GM21528 (cell line): Measurements from ENCODE around the gene PDAP1.
"Not testable (repeated sequence)": the region's sequence is repeated elsewhere in the genome, so short reads cannot be mapped to it uniquely, and the experiment has no call there.

Experiments used
- ATAC-seq: cut with Tn5 transposase; IDR thresholded peaks from one replicate; pipeline ENCODE4 v1.9.1; 2021; ENCODE audit warnings: mild to moderate bottlenecking, moderate library complexity; ENCODE audit not compliant: unreplicated experiment, low FRiP score

PDAP1 gene

DNA sequence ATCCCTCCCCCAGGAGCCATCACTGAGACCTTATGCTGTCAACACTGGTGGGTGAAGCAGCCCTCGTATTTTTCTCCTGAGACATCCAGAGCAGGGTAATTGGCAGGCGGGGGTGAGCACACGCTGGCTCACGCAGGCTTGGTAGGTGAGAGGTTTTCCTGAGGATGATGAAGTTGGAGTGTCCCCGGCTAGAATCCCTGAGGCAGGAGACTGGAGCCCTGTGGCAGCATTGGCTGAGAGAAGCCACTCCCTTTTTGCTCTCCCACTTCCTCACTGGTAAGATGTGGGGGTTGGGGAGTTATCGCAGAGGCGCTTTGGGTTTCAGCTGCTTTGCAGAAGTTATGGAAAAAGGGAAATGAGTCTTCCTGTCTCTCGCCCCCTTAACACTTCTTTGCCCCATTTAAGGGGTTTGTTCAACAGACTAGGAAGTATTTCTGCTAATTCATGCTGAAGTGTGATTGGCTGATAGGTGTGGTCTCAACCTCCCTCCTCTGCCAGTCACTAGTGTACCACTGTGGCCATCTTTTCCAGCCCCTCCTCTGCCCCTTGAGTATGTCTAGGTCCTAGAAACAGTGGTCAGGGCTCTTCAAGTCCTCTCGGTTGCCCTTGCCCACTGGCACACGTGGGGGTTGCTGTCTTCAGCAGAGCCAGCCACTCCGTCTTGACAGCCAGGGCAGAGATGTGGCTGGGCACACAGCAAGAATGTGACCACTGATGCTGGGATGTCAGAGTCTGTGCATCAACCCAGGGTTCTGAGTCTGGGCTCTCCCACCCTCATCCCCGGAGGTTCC, 28.2 kb downstream of the PDAP1 start:
- ATAC-seq: peak; percentile 31

DNA sequence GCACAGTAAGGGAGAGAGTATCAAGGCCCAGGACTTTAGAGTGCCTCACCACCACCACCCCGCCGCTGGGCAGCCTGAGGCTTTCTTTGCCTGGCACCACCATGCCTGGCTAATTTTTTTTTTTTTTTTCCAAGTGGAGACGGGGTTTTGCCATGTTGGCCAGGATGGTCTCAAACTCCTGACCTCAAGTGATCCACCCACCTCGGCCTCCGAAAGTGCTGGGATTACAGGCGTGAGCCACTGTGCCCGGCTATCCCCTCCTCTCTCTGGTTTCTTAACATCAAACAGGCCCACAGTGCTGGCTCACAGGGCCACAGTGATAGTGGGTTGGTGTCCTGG, 28.7 kb downstream of the PDAP1 start:
- not testable (repeated sequence) for ATAC-seq

DNA sequence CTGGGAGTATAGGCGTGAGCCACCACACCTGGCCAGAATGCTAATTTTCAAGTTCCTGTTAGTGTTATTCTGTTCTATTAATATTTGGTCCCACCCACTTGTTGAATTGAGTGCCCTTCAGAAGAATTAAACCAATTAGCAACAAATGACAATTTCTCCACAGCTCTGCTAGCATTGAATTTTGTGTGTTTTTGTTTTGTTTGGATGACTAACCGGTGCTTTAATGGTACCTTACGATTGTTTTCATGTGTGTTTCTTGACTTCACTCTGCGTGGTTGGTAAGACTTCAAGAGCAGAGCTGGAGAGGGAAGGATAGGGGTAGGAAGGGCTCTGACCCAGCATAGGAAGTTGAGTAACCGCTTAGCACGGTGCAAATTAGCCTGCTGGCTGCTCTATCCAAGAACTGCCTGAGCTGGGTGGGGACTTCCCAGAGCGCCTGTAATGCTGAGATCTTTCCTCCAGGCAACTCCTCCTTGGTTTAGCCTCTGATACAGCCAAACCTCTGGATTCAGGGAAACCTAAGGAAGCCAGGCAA, 29.3 kb downstream of the PDAP1 start:
- ATAC-seq: peak; percentile 25

DNA sequence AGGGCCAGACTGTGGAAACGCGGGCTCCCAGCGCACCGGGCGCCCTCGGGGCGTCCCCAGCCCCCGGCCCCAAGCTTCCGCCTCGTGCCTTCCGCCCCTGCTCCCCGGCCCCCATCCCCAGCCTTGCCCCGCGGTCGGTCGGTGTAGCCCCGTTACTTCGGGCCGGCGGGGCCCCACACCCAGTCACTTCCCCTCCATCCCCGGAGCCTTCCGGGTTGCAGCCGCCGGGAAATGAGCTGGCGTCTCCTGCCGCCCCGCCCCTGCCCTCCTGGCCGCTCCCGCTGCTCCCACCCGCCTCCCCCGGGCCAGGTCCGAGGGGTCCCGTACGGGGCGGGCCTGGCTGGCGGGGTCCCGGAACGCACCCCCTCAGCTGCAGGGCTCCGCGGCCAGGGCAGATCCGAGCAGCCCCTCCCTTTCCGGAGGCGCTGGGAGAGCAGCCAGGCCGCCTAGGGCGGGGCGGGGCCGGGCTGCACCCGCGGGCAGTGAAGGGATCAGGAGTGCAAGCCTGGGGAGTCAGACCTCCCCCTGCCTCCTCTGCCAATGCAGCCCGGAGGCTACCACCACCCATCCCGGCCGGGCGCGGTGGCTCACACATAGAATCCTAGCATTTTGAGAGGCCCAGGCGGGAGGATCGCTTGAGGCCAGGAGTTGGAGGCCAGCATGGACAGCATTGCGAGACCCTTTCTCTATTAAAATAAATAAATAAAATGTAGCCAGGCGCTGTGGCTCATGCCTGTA, 33.2 kb downstream of the PDAP1 start:
- ATAC-seq: peak; percentile 46

DNA sequence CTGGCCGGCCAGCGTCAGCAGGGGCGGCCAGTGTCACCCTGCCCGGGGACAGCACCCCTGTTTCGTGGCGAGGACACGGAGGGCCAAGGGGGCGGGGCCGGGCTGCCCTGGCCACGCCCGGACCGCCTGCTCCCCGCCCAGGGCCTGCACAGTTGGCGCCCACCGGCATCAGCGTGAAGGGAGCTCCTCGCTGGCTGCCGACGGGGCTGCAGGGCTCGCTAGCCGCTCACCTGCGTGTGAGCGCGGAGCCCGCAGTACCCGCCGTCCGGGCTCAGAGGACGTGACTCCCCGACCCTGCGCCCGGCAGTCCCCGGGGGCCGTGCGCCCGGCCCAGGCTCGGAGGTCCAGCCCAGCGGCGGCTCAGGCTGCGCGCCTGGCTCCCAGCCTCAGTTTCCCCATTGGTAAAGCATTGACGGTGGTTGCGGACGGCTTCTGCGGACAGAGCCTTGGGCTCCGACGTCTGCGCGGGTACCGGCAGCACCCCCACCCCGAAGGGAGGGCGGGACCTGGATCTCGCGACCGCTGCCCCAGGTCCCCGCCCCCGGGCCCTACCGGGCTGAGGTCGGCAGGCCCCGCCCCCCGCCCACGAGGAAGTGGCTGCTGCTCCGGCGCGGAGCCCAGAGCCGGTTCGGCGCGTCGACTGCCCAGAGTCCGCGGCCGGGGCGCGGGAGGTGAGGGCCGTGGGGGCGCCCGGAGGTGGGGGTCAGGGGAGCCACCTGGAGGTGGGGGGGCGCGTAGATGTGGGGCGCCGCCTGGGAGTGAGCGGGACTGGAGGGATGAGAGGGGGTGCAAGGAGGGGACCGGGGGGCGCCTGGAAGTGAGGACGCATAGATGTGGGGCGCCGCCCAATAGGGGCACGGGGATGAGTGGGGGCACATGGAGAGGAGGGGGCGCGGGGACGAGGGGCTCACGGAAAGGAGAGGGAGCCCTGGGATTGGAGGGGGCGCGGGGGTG, 34.0 kb downstream of the PDAP1 start, which contains the start of gene ARPC1B:
Gene ARPC1B (plus strand): TSS at position 620 of the 954 bp plus-strand sequence. CDS start 10,985 bp downstream, outside the sequence.
- ATAC-seq: peak; percentile 62

DNA sequence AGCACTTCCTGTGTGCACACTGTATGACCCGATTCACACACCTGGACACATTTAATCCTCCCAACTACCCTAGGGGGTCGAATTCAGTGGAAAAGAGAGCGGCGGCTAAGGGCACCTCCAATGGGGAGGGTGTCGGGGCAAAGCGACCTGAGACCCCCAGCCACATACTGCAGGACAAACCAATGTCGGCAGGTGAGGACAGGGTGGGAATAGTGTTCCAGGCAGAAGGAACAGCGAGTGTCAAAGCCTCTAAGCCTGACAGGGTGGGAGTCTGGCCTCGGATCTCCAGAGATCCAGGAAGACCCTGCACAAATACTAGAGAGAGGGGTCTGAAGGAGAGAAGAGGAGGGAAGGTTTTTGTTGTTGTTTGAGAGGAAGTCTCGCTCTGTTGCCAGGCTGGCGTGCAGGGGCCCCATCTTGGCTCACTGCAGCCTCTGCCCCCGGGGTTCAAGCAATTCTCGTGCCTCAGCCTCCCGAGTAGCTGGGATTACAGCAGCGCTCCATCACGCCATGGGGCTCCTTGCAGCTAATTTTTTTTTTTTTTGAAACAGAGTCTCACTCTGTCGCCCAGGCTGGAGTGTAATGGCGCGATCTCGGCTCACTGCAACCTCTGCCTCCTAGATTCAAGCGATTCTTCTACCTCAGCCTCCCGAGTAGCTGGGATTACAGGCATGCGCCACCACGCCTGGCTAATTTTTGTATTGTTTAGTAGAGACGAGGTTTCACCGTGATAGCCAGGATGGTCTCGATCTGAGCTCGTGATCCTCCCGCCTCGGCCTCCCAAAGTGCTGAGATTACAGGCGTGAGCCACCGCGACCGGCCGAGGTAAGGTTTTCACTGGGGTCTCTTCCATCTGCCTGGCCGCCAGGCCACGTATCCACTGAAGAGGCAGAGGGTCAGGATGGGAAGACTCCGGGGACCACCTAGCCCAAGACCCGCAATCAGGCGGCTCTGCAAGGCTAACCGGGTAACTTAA, 35.0 kb downstream of the PDAP1 start:
- ATAC-seq: no peak

DNA sequence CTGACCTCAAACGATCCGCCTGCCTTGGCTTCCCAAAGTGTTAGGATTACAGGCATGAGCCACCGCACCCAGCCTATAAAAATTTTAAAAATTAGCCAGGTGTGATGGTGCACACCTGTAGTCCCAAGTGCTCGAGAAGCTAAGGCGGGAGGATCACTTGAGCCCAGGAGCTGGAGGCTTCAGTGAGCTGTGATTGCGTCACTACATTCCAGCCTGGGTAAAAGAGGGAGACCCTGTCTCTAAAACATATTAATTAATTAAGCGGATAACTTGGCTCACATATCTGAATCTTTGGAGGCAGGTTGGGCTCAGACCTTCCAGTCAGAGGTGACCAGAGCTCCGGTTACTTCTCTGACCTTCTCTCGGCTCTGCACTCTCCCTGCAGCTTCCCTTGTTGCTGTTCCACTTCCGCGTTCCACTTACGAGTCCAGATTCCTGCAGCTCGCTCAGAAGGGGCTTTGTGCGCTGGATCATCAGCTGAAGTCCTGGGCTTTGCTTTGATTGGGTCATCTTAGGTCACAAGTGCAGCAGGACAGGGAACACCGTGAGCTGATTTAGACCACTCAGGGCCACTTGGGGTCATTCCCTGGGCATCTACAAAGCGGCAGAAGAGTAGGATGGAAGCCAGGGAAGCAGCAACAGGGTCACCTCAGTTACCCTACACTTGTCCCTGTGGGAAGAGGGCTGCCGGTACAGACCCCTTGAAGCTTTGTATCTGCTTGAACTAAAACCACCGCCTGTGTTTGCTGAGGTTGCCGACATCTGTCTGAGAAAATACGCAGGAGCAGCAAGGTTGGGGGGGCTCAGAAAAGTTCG, 35.9 kb downstream of the PDAP1 start:
- no peak for ATAC-seq

DNA sequence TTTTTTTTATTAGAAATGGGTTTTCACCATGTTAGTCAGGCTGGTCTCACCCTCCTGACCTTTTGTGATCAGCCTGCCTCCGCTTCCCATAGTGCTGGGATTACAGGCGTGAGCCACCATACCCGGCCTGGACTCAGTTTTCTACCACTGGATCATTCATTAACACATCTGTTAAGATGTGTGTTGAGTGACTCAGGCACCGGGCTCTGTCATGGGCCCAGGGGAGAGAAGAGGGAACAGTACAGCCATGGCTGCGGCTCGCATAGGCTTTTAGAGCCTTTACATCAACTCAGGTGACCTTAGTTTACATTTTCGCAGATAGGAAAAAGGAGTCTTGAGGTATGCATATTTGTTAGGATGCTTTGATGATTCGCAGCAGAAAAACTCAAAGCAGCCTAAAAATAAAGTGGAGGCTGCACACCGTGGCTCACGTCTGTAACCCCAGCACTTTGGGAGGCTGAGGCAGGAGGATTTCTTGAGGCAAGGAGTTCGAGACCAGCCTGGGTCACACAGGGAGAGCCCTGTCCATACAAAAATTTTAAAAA, 36.9 kb downstream of the PDAP1 start:
- ATAC-seq: no peak

DNA sequence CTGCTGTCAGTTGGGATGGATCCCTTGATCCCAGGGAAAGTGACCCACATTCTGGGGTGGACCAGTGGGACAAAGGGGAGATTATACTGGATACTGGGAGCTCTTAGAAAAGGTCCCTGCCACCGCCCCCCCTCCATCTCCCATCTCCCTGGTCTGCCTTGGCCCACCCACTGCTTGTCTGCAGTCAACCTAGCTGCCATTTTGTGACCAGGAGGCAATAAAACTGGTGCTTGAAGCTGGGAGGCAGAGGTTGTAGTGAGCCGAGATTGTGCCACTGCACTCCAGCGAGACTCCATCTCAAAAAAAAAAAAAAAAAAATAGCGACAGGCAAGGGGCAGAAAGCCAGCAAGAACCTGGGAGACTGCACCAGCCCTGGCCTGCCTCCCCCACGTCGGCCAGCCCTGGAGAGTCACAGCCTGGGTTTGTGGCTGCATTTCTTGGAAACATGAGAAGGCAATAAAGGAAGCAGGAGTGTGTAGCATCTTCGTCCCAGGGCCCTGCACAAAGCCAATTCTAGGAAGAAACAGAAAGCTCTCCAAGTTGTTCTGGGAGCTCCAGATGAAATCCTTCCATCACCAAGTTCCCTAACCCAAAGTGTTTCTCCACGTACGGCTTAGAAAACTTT, 38.5 kb downstream of the PDAP1 start:
- no peak for ATAC-seq

DNA sequence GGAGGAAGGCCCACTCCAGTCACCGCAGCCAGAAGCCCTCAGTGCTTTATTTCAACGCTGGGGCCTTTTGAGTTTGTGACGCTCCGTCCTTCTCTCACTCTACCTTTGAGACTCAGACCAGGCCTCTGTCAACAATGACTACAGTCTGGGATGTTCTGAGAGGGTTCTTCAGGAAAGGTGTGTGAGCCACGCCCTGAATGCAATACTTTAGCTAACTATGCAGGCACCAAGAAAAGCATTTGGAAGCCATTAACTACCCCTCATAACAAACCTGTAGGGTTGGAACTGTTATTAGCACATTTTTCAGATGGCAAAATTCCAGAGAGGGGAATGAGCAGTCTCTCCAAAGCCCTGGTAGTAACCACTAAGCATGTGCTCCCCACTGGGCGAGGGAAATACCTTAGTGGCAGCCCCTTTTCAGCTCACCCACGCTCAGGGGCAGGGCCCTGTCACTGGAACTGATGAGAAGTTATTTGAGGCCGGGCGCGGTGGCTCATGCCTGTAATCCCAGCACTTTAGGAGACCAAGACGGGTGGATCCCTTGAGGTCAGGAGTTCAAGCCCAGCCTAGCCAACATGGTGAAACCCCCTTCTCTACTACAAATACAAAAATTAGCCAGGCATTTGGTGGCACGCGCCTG, 39.5 kb downstream of the PDAP1 start:
- no peak for ATAC-seq

DNA sequence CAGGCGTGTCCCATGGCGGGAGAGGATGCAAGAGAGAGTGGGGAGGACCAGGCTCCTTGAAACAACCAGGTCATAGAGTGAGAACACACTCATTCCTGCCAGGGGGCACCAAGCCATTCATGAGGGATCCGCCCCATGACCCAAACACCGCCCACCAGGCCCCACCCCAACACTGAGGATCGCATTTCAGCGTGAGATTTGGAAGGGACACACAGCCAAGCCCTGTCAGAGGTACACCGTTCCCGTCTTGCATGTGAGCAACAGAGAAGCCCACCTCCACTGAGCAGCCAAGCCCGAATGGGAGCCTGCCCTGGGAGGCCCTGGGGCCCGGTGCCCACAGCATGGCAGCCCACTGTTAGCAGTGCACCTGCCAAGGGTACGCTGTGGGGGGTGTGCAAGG, 41.8 kb downstream of the PDAP1 start:
- ATAC-seq: no peak

DNA sequence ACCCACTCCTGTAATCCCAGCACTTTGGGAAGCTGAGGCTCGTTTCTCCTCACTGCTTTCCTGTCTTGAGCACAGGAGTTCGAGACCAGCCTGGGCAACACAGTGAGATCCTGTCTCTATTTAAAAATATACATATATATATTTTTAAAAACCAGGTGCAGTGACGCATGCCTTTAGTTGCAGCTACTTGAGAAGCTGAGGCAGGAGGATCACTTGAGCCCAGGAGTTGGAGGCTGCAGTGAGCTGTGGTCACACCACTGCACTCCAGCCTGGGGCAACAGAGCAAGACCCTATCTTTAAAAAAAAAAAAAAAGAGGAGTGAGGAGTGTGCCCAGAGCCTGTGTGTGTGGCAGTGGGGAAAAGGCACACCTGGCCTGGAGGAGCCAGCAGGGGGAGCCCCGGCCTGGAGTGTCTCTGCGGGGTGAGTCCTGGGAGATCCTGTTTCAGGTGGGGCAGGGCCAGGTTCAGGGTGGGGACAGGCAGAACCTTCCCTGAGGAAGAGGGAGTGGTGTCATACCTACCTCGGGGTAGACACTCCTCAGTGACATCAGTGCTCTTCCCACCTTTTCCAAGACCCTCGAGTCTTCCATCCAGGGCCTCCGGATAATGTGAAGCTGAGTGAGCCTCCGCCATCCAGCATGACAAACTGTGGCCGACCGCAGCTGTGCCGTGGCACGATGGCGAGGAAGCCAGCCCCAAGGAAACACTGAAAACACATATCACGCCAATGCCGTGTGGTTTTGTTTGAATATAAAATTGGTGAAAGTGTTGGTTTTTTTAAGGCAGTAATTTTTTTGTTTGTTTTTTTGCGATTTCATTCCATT, 42.9 kb downstream of the PDAP1 start:
- no peak for ATAC-seq

DNA sequence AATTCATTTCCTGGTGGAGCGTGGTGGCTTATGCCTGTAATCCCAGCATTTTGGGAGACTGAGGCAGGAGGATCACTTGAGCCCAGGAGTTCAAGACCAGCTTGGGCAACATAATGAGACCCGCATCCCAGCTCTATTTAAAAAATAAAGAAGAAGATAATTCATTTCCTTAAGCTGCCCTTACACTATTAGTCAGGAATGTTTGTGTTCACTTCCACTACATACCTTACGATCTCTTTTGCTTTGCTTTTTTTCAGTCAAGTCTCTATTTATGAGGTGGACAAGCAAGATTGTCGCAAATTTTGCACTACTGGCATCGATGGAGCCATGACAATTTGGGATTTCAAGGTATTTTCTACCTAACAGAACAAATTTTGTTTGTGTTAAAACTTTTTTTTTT, 45.1 kb downstream of the PDAP1 start:
- no peak for ATAC-seq

DNA sequence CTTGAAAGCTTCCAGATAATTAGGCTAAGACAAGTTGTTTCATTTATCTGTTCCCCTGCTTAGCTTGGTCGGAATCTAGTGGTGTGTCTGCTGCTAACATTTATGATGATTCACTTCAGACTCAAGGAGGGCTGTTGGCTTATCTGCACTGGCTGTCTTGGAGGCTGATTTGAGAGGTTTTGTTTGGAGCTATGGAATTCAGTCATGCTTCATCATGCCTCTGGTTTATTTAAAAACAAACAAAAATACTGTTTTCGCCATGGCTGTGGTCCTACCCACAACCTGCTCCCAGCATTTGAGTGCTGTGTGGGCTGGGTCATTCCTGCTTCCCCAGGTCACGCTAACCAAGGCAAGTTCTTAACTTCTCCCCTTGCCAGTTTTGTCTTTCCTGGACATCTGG, 45.6 kb downstream of the PDAP1 start:
- ATAC-seq: no peak

DNA sequence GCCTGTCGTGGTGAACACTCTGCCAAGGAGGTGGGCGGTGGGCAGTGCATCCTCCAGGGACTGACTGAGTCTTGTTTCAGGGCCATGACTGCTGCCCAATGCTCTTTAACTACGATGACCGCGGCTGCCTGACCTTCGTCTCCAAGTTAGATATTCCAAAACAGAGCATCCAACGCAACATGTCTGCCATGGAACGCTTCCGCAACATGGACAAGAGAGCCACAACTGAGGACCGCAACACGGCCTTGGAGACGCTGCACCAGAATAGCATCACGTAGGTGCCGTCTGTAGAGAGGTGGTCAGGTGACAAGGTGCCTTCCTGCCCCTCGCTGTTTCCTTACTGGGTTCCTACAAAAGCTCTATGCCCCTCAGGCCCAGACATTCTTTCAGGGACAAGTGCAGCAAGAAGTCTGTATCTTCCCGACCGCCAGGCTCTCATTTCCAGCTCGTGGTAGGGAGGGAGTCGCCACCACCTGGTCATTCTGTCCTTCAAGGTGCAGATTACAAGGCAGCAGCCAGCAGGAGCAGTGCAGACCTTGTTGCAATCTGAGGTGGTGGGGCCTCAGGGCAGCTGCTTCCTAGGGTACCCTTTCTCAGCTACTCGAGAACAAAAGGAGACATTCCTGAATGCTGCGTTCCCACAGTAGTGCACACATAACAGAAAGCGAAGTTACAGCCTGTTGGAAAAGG, 48.8 kb downstream of the PDAP1 start:
- no peak for ATAC-seq

DNA sequence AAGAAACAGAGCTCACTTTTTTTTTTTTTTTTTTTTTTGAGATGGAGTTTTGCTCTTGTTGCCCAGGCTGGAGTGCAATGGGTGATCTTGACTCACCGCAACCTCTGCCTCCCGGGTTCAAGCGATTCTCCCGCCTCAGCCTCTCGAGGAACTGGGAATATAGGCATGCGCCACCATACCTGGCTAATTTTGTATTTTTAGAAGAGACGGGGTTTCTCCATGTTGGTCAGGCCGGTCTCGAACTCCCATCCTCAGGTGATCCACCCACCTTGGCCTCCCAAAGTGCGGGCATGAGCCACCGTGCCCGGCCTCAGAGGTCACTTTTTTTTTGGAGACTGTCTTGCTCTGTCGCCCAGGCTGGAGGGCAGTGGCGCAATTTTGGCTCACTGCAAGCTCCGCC, 49.9 kb downstream of the PDAP1 start:
- ATAC-seq: not testable (repeated sequence)
